ENCODE data around the gene PRDM16.

Gene PRDM16

GRCh38 chr1:3257788-3258187, 188.8 kb downstream of the PRDM16 start:
- Histone ChIP-seq H3K4me3 (ENCODE audit: low read length) (no peak overlapping the region), H3K9me3 (ENCODE audit: control insufficient read depth, insufficient read depth, low read length) (no peaks in the 10 kb centered on the region; the same call in none of the 2 replicates), H3K27me3 (ENCODE audit: control insufficient read depth, insufficient read depth, low read length) (no peaks in the 10 kb centered on the region), H3K4me1 (ENCODE audit: control insufficient read depth, insufficient read depth, low read length) (no peaks in the 10 kb centered on the region), H3K36me3 (ENCODE audit: control insufficient read depth, insufficient read depth, low read length) (no peaks in the 10 kb centered on the region), H3K27ac (ENCODE audit: low read length) (no peak overlapping the region)
- no peak for DNase-seq (ENCODE audit: low read depth, low spot score)
- no CpG with 5 or more reads among the region's 4 CpGs for WGBS (ENCODE audit: insufficient coverage, insufficient read length)

- no peaks in the 10 kb centered on the region for H3K4me1 ChIP-seq (ENCODE audit: control insufficient read depth, insufficient read depth, low read length)
- no peaks in the 10 kb centered on the region; the same call in none of the 2 replicates for H3K9me3 ChIP-seq (ENCODE audit: control insufficient read depth, insufficient read depth, low read length)
- DNase-seq (ENCODE audit: low read depth, low spot score), result no peak
- H3K27ac ChIP-seq (ENCODE audit: low read length), result no peak overlapping the region
- no peak overlapping the region for H3K4me3 ChIP-seq (ENCODE audit: low read length)
- H3K27me3 ChIP-seq (ENCODE audit: control insufficient read depth, insufficient read depth, low read length), result no peaks in the 10 kb centered on the region
- H3K36me3 ChIP-seq (ENCODE audit: control insufficient read depth, insufficient read depth, low read length), result no peaks in the 10 kb centered on the region
- no CpG with 5 or more reads among the region's 16 CpGs for WGBS (ENCODE audit: insufficient coverage, insufficient read length)
Observed at GRCh38 chr1:3258386-3259003, 189.5 kb downstream of the PRDM16 start.

GRCh38 chr1:3259020-3259419, 190.0 kb downstream of the PRDM16 start:
- Histone ChIP-seq H3K36me3 (ENCODE audit: control insufficient read depth, insufficient read depth, low read length) (no peaks in the 10 kb centered on the region; the same call in 1 of the 2 replicates), H3K9me3 (ENCODE audit: control insufficient read depth, insufficient read depth, low read length) (no peaks in the 10 kb centered on the region; the same call in none of the 2 replicates), H3K4me1 (ENCODE audit: control insufficient read depth, insufficient read depth, low read length) (no peaks in the 10 kb centered on the region), H3K27me3 (ENCODE audit: control insufficient read depth, insufficient read depth, low read length) (no peaks in the 10 kb centered on the region), H3K27ac (ENCODE audit: low read length) (no peak overlapping the region), H3K4me3 (ENCODE audit: low read length) (no peak overlapping the region)
- DNase-seq (ENCODE audit: low read depth, low spot score), result no peak
- no CpG with 5 or more reads among the region's 14 CpGs for WGBS (ENCODE audit: insufficient coverage, insufficient read length)

GRCh38 chr1:3261007-3261968, 192.3 kb downstream of the PRDM16 start:
- DNase-seq (ENCODE audit: low read depth, low spot score), result no peak
- no peak overlapping the region for H3K4me3 ChIP-seq (ENCODE audit: low read length)
- H3K27me3 ChIP-seq (ENCODE audit: control insufficient read depth, insufficient read depth, low read length), result no peaks in the 10 kb centered on the region
- H3K4me1 ChIP-seq (ENCODE audit: control insufficient read depth, insufficient read depth, low read length), result no peaks in the 10 kb centered on the region
- H3K9me3 ChIP-seq (ENCODE audit: control insufficient read depth, insufficient read depth, low read length), result peaks cover 2% of the 10 kb centered on the region
- no peaks in the 10 kb centered on the region; the same call in 1 of the 2 replicates for H3K36me3 ChIP-seq (ENCODE audit: control insufficient read depth, insufficient read depth, low read length)
- no CpG with 5 or more reads among the region's 21 CpGs for WGBS (ENCODE audit: insufficient coverage, insufficient read length)
- H3K27ac ChIP-seq (ENCODE audit: low read length), result no peak overlapping the region

GRCh38 chr1:3261969-3262579, 193.1 kb downstream of the PRDM16 start:
- WGBS (ENCODE audit: insufficient coverage, insufficient read length), result no CpG with 5 or more reads among the region's 11 CpGs
- H3K27me3 ChIP-seq (ENCODE audit: control insufficient read depth, insufficient read depth, low read length), result no peaks in the 10 kb centered on the region
- no peaks in the 10 kb centered on the region; the same call in 1 of the 2 replicates for H3K36me3 ChIP-seq (ENCODE audit: control insufficient read depth, insufficient read depth, low read length)
- no peak overlapping the region for H3K27ac ChIP-seq (ENCODE audit: low read length)
- no peaks in the 10 kb centered on the region for H3K4me1 ChIP-seq (ENCODE audit: control insufficient read depth, insufficient read depth, low read length)
- no peak for DNase-seq (ENCODE audit: low read depth, low spot score)
- no peak overlapping the region for H3K4me3 ChIP-seq (ENCODE audit: low read length)
- H3K9me3 ChIP-seq (ENCODE audit: control insufficient read depth, insufficient read depth, low read length), result peaks cover 2% of the 10 kb centered on the region

GRCh38 chr1:3262681-3263286, 193.8 kb downstream of the PRDM16 start:
- H3K36me3 ChIP-seq (ENCODE audit: control insufficient read depth, insufficient read depth, low read length), result no peaks in the 10 kb centered on the region; the same call in 1 of the 2 replicates
- H3K9me3 ChIP-seq (ENCODE audit: control insufficient read depth, insufficient read depth, low read length), result peaks cover 2% of the 10 kb centered on the region
- H3K4me1 ChIP-seq (ENCODE audit: control insufficient read depth, insufficient read depth, low read length), result no peaks in the 10 kb centered on the region
- H3K27ac ChIP-seq (ENCODE audit: low read length), result no peak overlapping the region
- no CpG with 5 or more reads among the region's 26 CpGs for WGBS (ENCODE audit: insufficient coverage, insufficient read length)
- no peak for DNase-seq (ENCODE audit: low read depth, low spot score)
- no peaks in the 10 kb centered on the region for H3K27me3 ChIP-seq (ENCODE audit: control insufficient read depth, insufficient read depth, low read length)
- no peak overlapping the region for H3K4me3 ChIP-seq (ENCODE audit: low read length)

GRCh38 chr1:3263790-3264189, 194.8 kb downstream of the PRDM16 start:
- Histone ChIP-seq H3K4me3 (ENCODE audit: low read length) (no peak overlapping the region), H3K27me3 (ENCODE audit: control insufficient read depth, insufficient read depth, low read length) (no peaks in the 10 kb centered on the region), H3K27ac (ENCODE audit: low read length) (no peak overlapping the region), H3K9me3 (ENCODE audit: control insufficient read depth, insufficient read depth, low read length) (peaks cover 2% of the 10 kb centered on the region), H3K36me3 (ENCODE audit: control insufficient read depth, insufficient read depth, low read length) (no peaks in the 10 kb centered on the region; the same call in 1 of the 2 replicates), H3K4me1 (ENCODE audit: control insufficient read depth, insufficient read depth, low read length) (no peaks in the 10 kb centered on the region)
- no CpG with 5 or more reads among the region's 10 CpGs for WGBS (ENCODE audit: insufficient coverage, insufficient read length)
- DNase-seq (ENCODE audit: low read depth, low spot score), result no peak

- no peak for DNase-seq (ENCODE audit: low read depth, low spot score)
- no peaks in the 10 kb centered on the region for H3K27me3 ChIP-seq (ENCODE audit: control insufficient read depth, insufficient read depth, low read length)
- H3K36me3 ChIP-seq (ENCODE audit: control insufficient read depth, insufficient read depth, low read length), result no peaks in the 10 kb centered on the region; the same call in 1 of the 2 replicates
- H3K27ac ChIP-seq (ENCODE audit: low read length), result no peak overlapping the region
- no peak overlapping the region for H3K4me3 ChIP-seq (ENCODE audit: low read length)
- peaks cover 2% of the 10 kb centered on the region; the same call in 1 of the 2 replicates for H3K9me3 ChIP-seq (ENCODE audit: control insufficient read depth, insufficient read depth, low read length)
- H3K4me1 ChIP-seq (ENCODE audit: control insufficient read depth, insufficient read depth, low read length), result no peaks in the 10 kb centered on the region
- no CpG with 5 or more reads among the region's 10 CpGs for WGBS (ENCODE audit: insufficient coverage, insufficient read length)
Observed at GRCh38 chr1:3264456-3264855, 195.5 kb downstream of the PRDM16 start.

GRCh38 chr1:3265835-3266805, 197.1 kb downstream of the PRDM16 start:
- Histone ChIP-seq H3K4me3 (ENCODE audit: low read length) (no peak overlapping the region), H3K9me3 (ENCODE audit: control insufficient read depth, insufficient read depth, low read length) (0 out of 2 replicates have a peak, but pooled peaks cover 2% of the 10 kb centered on the region), H3K36me3 (ENCODE audit: control insufficient read depth, insufficient read depth, low read length) (no peaks in the 10 kb centered on the region; the same call in 1 of the 2 replicates), H3K4me1 (ENCODE audit: control insufficient read depth, insufficient read depth, low read length) (no peaks in the 10 kb centered on the region), H3K27me3 (ENCODE audit: control insufficient read depth, insufficient read depth, low read length) (no peaks in the 10 kb centered on the region), H3K27ac (ENCODE audit: low read length) (no peak overlapping the region)
- no CpG with 5 or more reads among the region's 53 CpGs for WGBS (ENCODE audit: insufficient coverage, insufficient read length)
- no peak for DNase-seq (ENCODE audit: low read depth, low spot score)

All from iPS DF 6.9 (cell line).